SK-N-SH (cell line): ENCODE results near the gene UBL4B. TPM values are rescaled to one million over a fixed set of nuclear protein-coding genes. Genes with fewer than 3 reads are reported as not detected.

ENCODE experiments used
- CTCF ChIA-PET: fragments of 300-600, 350-600 bp; formaldehyde crosslinking; extraction: SDS; loops from one replicate; lab custom pipeline; 2021; lab: Yijun Ruan, JAX
- POLR2A ChIA-PET: fragments of 350-600 bp; sonication (Branson Sonifier 250); formaldehyde crosslinking; extraction: SDS; loops from one replicate; lab custom pipeline; 2020; ENCODE audit warnings: antibody characterized with exemption, inconsistent platforms; lab: Yijun Ruan, JAX
- DNase-seq: peaks from one replicate; pipeline ENCODE4 v3.0.0; 2012
- H2AFZ ChIP-seq: fragments of 200-600 bp; sonication (generic); 2 replicates; pipeline ENCODE4 v1.8.1; 2016; ENCODE audit warnings: antibody characterized with exemption, mild to moderate bottlenecking, low read depth
- H3F3A ChIP-seq: fragments of 200-600 bp; sonication (generic); replicated peaks from 2 replicates; pipeline ENCODE3; 2016; ENCODE audit warnings: antibody characterized with exemption, mild to moderate bottlenecking; ENCODE audit not compliant: insufficient read depth
- H3K27ac ChIP-seq, 2 experiments: fragments of 200-500 bp in 1 of 2; fragments of 200-600 bp in 1 of 2; sonication (Bioruptor generic) in 1 of 2; sonication (generic), shearing (Covaris generic) in 1 of 2; 2 replicates each; pipeline versions ENCODE4 v1.5.1 to v1.6.1; 2014 to 2016; ENCODE audit warnings: low read depth in 2 of 2, inconsistent platforms in 1 of 2, low read length in 1 of 2, mild to moderate bottlenecking in 1 of 2, mixed read lengths in 1 of 2
- H3K27me3 ChIP-seq: fragments of 200-600 bp; sonication (generic), shearing (Covaris generic); 2 replicates; pipeline ENCODE4 v1.6.1; 2016; ENCODE audit warnings: mixed run types; ENCODE audit not compliant: insufficient read depth
- H3K36me3 ChIP-seq, 2 experiments: fragments of 200-500 bp in 1 of 2; fragments of 200-600 bp in 1 of 2; sonication (Bioruptor generic) in 1 of 2; sonication (generic) in 1 of 2; replicated peaks in 1 of 2; 2 replicates each; pipeline versions ENCODE3 to v1.5.1; 2014 to 2016; ENCODE audit warnings: low read length in 1 of 2, mild to moderate bottlenecking in 1 of 2; ENCODE audit not compliant: insufficient read depth in 2 of 2, control insufficient read depth in 1 of 2
- H3K4me1 ChIP-seq, 2 experiments: fragments of 200-500 bp in 1 of 2; fragments of 200-600 bp in 1 of 2; sonication (Bioruptor generic) in 1 of 2; sonication (generic), shearing (Covaris generic) in 1 of 2; 2 replicates each; pipeline versions ENCODE4 v1.5.1 to v1.6.1; 2014 to 2016; ENCODE audit warnings: low read depth in 1 of 2, low read length in 1 of 2, mixed run types in 1 of 2; ENCODE audit not compliant: insufficient read depth in 2 of 2, control insufficient read depth in 1 of 2
- H3K4me2 ChIP-seq: fragments of 200-600 bp; sonication (generic), shearing (Covaris generic); 2 replicates; pipeline ENCODE4 v1.6.1; 2017; ENCODE audit warnings: mixed run types
- H3K4me3 ChIP-seq, 2 experiments: fragments of 200-500 bp in 1 of 2; fragments of 200-600 bp in 1 of 2; sonication (Bioruptor generic) in 1 of 2; sonication (generic), shearing (Covaris generic) in 1 of 2; 2 replicates each; pipeline versions ENCODE4 v1.5.1 to v1.8.1; 2014 to 2016; ENCODE audit warnings: low read depth in 2 of 2, inconsistent platforms in 1 of 2, low read length in 1 of 2, mild to moderate bottlenecking in 1 of 2, mixed read lengths in 1 of 2, moderate library complexity in 1 of 2
- H3K79me2 ChIP-seq: fragments of 200-600 bp; sonication (generic); 2 replicates; pipeline ENCODE4 v1.8.1; 2017; ENCODE audit warnings: mild to moderate bottlenecking; ENCODE audit not compliant: insufficient read depth
- H3K9ac ChIP-seq: fragments of 200-600 bp; sonication (generic); 2 replicates; pipeline ENCODE4 v1.6.1; 2017; ENCODE audit warnings: mixed run types
- H3K9me2 ChIP-seq: fragments of 200-600 bp; sonication (generic); 2 replicates; pipeline ENCODE4 v1.6.1; 2017; ENCODE audit warnings: mixed run types
- H3K9me3 ChIP-seq: fragments of 200-600 bp; sonication (generic); 2 replicates; pipeline ENCODE4 v1.6.1; 2017; ENCODE audit warnings: mixed run types, mild to moderate bottlenecking, moderate library complexity
- H4K20me1 ChIP-seq: fragments of 200-600 bp; sonication (generic); 2 replicates; pipeline ENCODE4 v1.6.1; 2017; ENCODE audit warnings: mild to moderate bottlenecking, mixed run types; ENCODE audit not compliant: insufficient read depth
- EZH2phosphoT487 ChIP-seq: fragments of 200-600 bp; sonication (generic); IDR thresholded peaks from 2 replicates; pipeline ENCODE4 v1.6.1; 2017; ENCODE audit warnings: low read depth, mixed run types, mild to moderate bottlenecking, antibody characterized with exemption, moderate library complexity, borderline replicate concordance
- FOXJ3 ChIP-seq: sonication (generic); formaldehyde crosslinking; IDR thresholded peaks from 2 replicates; pipeline ENCODE4 v1.5.1; 2020; ENCODE audit warnings: mild to moderate bottlenecking, missing genetic modification reagents
- FOXM1 ChIP-seq: IDR thresholded peaks from 2 replicates; pipeline ENCODE4 v1.4.0; 2012; ENCODE audit warnings: low read depth, mild to moderate bottlenecking
- GATA2 ChIP-seq: sonication (generic); formaldehyde crosslinking; IDR thresholded peaks from 2 replicates; pipeline ENCODE4 v1.5.0; 2020; ENCODE audit warnings: mild to moderate bottlenecking, missing genetic modification reagents
- NFIC ChIP-seq: IDR thresholded peaks from 2 replicates; pipeline ENCODE4 v1.4.0; 2012; ENCODE audit warnings: borderline replicate concordance
- NRF1 ChIP-seq: IDR thresholded peaks from 2 replicates; pipeline ENCODE4 v1.6.1; 2012; ENCODE audit warnings: low read depth, mild to moderate bottlenecking, low read length
- POLR2AphosphoS5 ChIP-seq: IDR thresholded peaks from 2 replicates; pipeline ENCODE4 v1.6.1; 2012; ENCODE audit warnings: low read depth, low read length
- RAD21 ChIP-seq: IDR thresholded peaks from 2 replicates; pipeline ENCODE4 v1.6.1; 2012; ENCODE audit warnings: mild to moderate bottlenecking, low read length
- RFX5 ChIP-seq: IDR thresholded peaks from 2 replicates; pipeline ENCODE4 v1.6.1; 2012; ENCODE audit warnings: mild to moderate bottlenecking, improper control_type of control experiment, low read length
- SIN3A ChIP-seq: IDR thresholded peaks from 2 replicates; pipeline ENCODE4 v1.6.1; 2012; ENCODE audit warnings: low read depth, mild to moderate bottlenecking, low read length, moderate library complexity, borderline replicate concordance
- ZBTB33 ChIP-seq: IDR thresholded peaks from 2 replicates; pipeline ENCODE4 v1.4.0; 2012; ENCODE audit warnings: low read depth, borderline replicate concordance
- WGBS: methylation state at CpG from one replicate; pipeline ENCODE4 v1.1.6; 2017; ENCODE audit warnings: low lambda C conversion rate; 5-methylcytosine and 5-hydroxymethylcytosine counted together
- polyA plus RNA-seq, 3 experiments: library from polyadenylated mRNA; depleted of rRNA; stranded (reverse); fragments of >200 nt; gene quantifications; 2 replicates each; pipeline ENCODE4 v1.2.3, GENCODE V29; 2012
- TF ChIP-seq, protein P1 (sequence below): fragments of 200-600 bp; sonication (generic); IDR thresholded peaks from 2 replicates; pipeline ENCODE4 v1.6.1; 2017; ENCODE audit warnings: antibody characterized with exemption, mild to moderate bottlenecking, moderate library complexity
- TF ChIP-seq, protein P2 (sequence below): IDR thresholded peaks from 2 replicates; pipeline ENCODE4; 2012

UBL4B gene
- polyA plus RNA-seq, 1 of the 3 experiments (the other 2 are of a cell fraction) = not detected

DNA sequence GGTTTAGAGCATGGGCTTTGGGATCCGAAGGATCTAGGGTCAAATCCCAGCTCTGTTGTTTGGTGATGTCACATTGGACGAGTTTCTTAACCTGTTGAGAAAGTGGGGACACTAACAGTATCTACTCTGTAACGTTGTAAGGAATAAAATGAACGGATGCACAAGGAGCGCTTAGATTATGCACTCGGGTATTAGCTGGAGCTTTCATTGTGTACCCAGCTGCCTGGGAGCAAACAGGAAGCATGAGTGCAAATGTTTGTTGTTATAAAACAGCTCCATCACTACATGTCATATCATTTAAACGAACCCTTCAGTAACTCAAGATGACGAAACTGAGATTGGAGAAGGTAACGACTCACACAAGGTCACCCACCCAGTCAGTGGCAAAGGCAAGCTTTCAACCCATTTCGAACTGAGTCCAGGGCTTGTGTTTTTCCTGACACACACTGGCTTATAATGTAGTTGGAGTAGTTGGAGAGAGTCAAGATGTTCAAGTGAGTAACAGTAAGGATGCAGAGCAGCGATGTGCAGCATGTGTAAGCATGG lies 21.9 kb downstream of the UBL4B start:
- no peaks in the 10 kb centered on the region for H3K36me3 ChIP-seq
- no peak overlapping the region for H3K27ac ChIP-seq
- H3F3A ChIP-seq = no peaks in the 10 kb centered on the region
- WGBS = 70% methylated on average over 11 of the region's 11 CpGs
- H3K9me2 ChIP-seq = no peaks in the 10 kb centered on the region
- DNase-seq = no peak
- POLR2A ChIA-PET = no interaction called here
- H2AFZ ChIP-seq = no peak overlapping the region
- H3K27me3 ChIP-seq = peaks cover 20% of the 10 kb centered on the region; the same call in 1 of the 2 replicates
- H3K79me2 ChIP-seq = no peaks in the 10 kb centered on the region
- H4K20me1 ChIP-seq = no peaks in the 10 kb centered on the region
- H3K9me3 ChIP-seq = no peaks in the 10 kb centered on the region
- no peak overlapping the region for H3K4me3 ChIP-seq
- peaks cover 0 to 33% of the 10 kb centered on the region in 2 experiments; a peak in 1 of 4 replicates for H3K4me1 ChIP-seq
- TF ChIP-seq NRF1 (no peak), FOXM1 (no peak), FOXJ3 (CRISPR knock-in tag) (no peak), GATA2 (CRISPR knock-in tag) (no peak), POLR2AphosphoS5 (no peak), RAD21 (no peak), SIN3A (no peak), EZH2phosphoT487 (no peak), RFX5 (no peak), NFIC (no peak), ZBTB33 (no peak)
- TF ChIP-seq, protein P1, sequence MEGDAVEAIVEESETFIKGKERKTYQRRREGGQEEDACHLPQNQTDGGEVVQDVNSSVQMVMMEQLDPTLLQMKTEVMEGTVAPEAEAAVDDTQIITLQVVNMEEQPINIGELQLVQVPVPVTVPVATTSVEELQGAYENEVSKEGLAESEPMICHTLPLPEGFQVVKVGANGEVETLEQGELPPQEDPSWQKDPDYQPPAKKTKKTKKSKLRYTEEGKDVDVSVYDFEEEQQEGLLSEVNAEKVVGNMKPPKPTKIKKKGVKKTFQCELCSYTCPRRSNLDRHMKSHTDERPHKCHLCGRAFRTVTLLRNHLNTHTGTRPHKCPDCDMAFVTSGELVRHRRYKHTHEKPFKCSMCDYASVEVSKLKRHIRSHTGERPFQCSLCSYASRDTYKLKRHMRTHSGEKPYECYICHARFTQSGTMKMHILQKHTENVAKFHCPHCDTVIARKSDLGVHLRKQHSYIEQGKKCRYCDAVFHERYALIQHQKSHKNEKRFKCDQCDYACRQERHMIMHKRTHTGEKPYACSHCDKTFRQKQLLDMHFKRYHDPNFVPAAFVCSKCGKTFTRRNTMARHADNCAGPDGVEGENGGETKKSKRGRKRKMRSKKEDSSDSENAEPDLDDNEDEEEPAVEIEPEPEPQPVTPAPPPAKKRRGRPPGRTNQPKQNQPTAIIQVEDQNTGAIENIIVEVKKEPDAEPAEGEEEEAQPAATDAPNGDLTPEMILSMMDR = no peak
- TF ChIP-seq, protein P2, sequence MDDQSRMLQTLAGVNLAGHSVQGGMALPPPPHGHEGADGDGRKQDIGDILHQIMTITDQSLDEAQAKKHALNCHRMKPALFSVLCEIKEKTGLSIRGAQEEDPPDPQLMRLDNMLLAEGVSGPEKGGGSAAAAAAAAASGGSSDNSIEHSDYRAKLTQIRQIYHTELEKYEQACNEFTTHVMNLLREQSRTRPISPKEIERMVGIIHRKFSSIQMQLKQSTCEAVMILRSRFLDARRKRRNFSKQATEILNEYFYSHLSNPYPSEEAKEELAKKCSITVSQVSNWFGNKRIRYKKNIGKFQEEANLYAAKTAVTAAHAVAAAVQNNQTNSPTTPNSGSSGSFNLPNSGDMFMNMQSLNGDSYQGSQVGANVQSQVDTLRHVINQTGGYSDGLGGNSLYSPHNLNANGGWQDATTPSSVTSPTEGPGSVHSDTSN = no peak
- TF ChIP-seq, all 33 proteins: peak for 0
- H3K9ac ChIP-seq = no peak overlapping the region
- no peak overlapping the region for H3K4me2 ChIP-seq
- CTCF ChIA-PET = interaction anchor here (1.9 to 4.7 kb wide), 3 partner anchors 17 to 62 kb away, joined by 5 to 23 read pairs (median 10); no protein-coding TSS in a partner anchor
